BLaER1 (cell line): ENCODE data around the gene CAVIN1.
"Not testable (repeated sequence)": the region's sequence is repeated elsewhere in the genome, so short reads cannot be mapped to it uniquely, and the experiment has no call there.

Experiments used
- H3K27ac ChIP-seq: shearing (Covaris generic); formaldehyde crosslinking; 2 replicates; pipeline ENCODE4 v1.8.1; 2022
- H3K27me3 ChIP-seq: shearing (Covaris generic); formaldehyde crosslinking; 2 replicates; pipeline ENCODE4 v1.8.1; 2022
- H3K36me3 ChIP-seq: shearing (Covaris generic); formaldehyde crosslinking; 2 replicates; pipeline ENCODE4 v1.8.1; 2022
- H3K4me1 ChIP-seq: shearing (Covaris generic); formaldehyde crosslinking; 2 replicates; pipeline ENCODE4 v1.8.1; 2022
- H3K4me2 ChIP-seq: shearing (Covaris generic); formaldehyde crosslinking; 2 replicates; pipeline ENCODE4 v1.8.1; 2022
- H3K4me3 ChIP-seq: shearing (Covaris generic); formaldehyde crosslinking; 2 replicates; pipeline ENCODE4 v1.8.1; 2022
- H3K9ac ChIP-seq: shearing (Covaris generic); formaldehyde crosslinking; 2 replicates; pipeline ENCODE4 v1.8.1; 2022
- H3K9me3 ChIP-seq: shearing (Covaris generic); formaldehyde crosslinking; 2 replicates; pipeline ENCODE4 v1.8.1; 2022
- H4K20me1 ChIP-seq: shearing (Covaris generic); formaldehyde crosslinking; 2 replicates; pipeline ENCODE4 v1.8.1; 2022
- Cebpa-rat ChIP-seq: shearing (Covaris generic); IDR thresholded peaks from 2 replicates; pipeline ENCODE4 v1.8.1; 2022

Gene CAVIN1

GRCh38 chr17:42456223-42457106, 33.4 kb upstream of the CAVIN1 start:
- H3K4me2 ChIP-seq, result peak overlapping the region; percentile 87
- H3K4me3 ChIP-seq, result peak overlapping the region; percentile 35
- peak overlapping the region; percentile 43; the same call in 1 of the 2 replicates for H3K27ac ChIP-seq
- peak overlapping the region; percentile 25; the same call in 1 of the 2 replicates for H3K9ac ChIP-seq
- H3K27me3 ChIP-seq, result peaks cover 19% of the 10 kb centered on the region
- peaks cover 32% of the 10 kb centered on the region for H4K20me1 ChIP-seq
- H3K9me3 ChIP-seq, result no peaks in the 10 kb centered on the region
- peak; percentile 98 for TF ChIP-seq Cebpa-rat
- no peaks in the 10 kb centered on the region for H3K36me3 ChIP-seq
- peaks cover 60% of the 10 kb centered on the region for H3K4me1 ChIP-seq

GRCh38 chr17:42454987-42455386, 31.9 kb upstream of the CAVIN1 start:
- Histone ChIP-seq H3K27me3 (peaks cover 16% of the 10 kb centered on the region), H3K4me1 (peaks cover 52% of the 10 kb centered on the region), H4K20me1 (peaks cover 27% of the 10 kb centered on the region)
- H3K9ac ChIP-seq, H3K36me3 ChIP-seq, H3K4me3 ChIP-seq, H3K9me3 ChIP-seq, H3K4me2 ChIP-seq, H3K27ac ChIP-seq: not testable (repeated sequence)

- H4K20me1 ChIP-seq, result peaks cover 15% of the 10 kb centered on the region; the same call in 1 of the 2 replicates
- H3K27me3 ChIP-seq, result peaks cover under 1% of the 10 kb centered on the region; the same call in 1 of the 2 replicates
- H3K4me1 ChIP-seq, result peaks cover 37% of the 10 kb centered on the region
- no peak overlapping the region for H3K27ac ChIP-seq
- H3K4me2 ChIP-seq, result no peak overlapping the region
- no peaks in the 10 kb centered on the region for H3K36me3 ChIP-seq
- no peak overlapping the region for H3K9ac ChIP-seq
- TF ChIP-seq Cebpa-rat, result no peak
- peaks cover under 1% of the 10 kb centered on the region; the same call in 1 of the 2 replicates for H3K9me3 ChIP-seq
- H3K4me3 ChIP-seq, result no peak overlapping the region
These were observed 30.4 kb upstream of the CAVIN1 start for GRCh38 chr17:42453439-42453838.

- not testable (repeated sequence) for H3K27me3 ChIP-seq, H3K4me2 ChIP-seq, H3K36me3 ChIP-seq, H3K9ac ChIP-seq, H3K27ac ChIP-seq, H4K20me1 ChIP-seq, H3K4me3 ChIP-seq
- Histone ChIP-seq H3K9me3 (peaks cover 14% of the 10 kb centered on the region), H3K4me1 (peaks cover 15% of the 10 kb centered on the region)
These were observed 28.2 kb upstream of the CAVIN1 start for GRCh38 chr17:42451270-42451669.

- not testable (repeated sequence) for H3K36me3 ChIP-seq, H4K20me1 ChIP-seq, H3K9ac ChIP-seq, H3K4me3 ChIP-seq, H3K27me3 ChIP-seq, H3K4me2 ChIP-seq, H3K4me1 ChIP-seq, H3K27ac ChIP-seq
- peaks cover 14% of the 10 kb centered on the region for H3K9me3 ChIP-seq
These were observed 26.8 kb upstream of the CAVIN1 start for GRCh38 chr17:42449838-42450237.

- peaks cover 14% of the 10 kb centered on the region for H3K9me3 ChIP-seq
- H3K36me3 ChIP-seq, H3K27ac ChIP-seq, H3K27me3 ChIP-seq, H3K4me1 ChIP-seq, H4K20me1 ChIP-seq, H3K9ac ChIP-seq, H3K4me3 ChIP-seq, H3K4me2 ChIP-seq: not testable (repeated sequence)
These were observed 26.1 kb upstream of the CAVIN1 start for GRCh38 chr17:42449176-42449575.

- no peaks in the 10 kb centered on the region for H3K27me3 ChIP-seq
- H3K36me3 ChIP-seq, result no peaks in the 10 kb centered on the region
- no peak for TF ChIP-seq Cebpa-rat
- H3K4me2 ChIP-seq, result peak overlapping the region; percentile 23; the same call in 1 of the 2 replicates
- H3K9me3 ChIP-seq, result peaks cover under 1% of the 10 kb centered on the region
- peaks cover 12% of the 10 kb centered on the region for H3K4me1 ChIP-seq
- no peaks in the 10 kb centered on the region for H4K20me1 ChIP-seq
- H3K4me3 ChIP-seq, result no peak overlapping the region
- H3K9ac ChIP-seq, result no peak overlapping the region
- no peak overlapping the region for H3K27ac ChIP-seq
These were observed 19.1 kb upstream of the CAVIN1 start for GRCh38 chr17:42442196-42442565.

- Histone ChIP-seq H3K9ac (no peak overlapping the region), H4K20me1 (no peaks in the 10 kb centered on the region), H3K27ac (no peak overlapping the region), H3K4me3 (no peak overlapping the region), H3K4me2 (peak overlapping the region; percentile 23; the same call in 1 of the 2 replicates), H3K9me3 (no peaks in the 10 kb centered on the region), H3K4me1 (peaks cover 12% of the 10 kb centered on the region), H3K27me3 (no peaks in the 10 kb centered on the region), H3K36me3 (no peaks in the 10 kb centered on the region)
- TF ChIP-seq Cebpa-rat, result no peak
These were observed 18.5 kb upstream of the CAVIN1 start for GRCh38 chr17:42441371-42442195.

- peak overlapping the region; percentile 7; the same call in 1 of the 2 replicates for H3K4me2 ChIP-seq
- H3K4me3 ChIP-seq, result no peak overlapping the region
- H3K27me3 ChIP-seq, result no peaks in the 10 kb centered on the region
- no peak for TF ChIP-seq Cebpa-rat
- no peaks in the 10 kb centered on the region for H3K9me3 ChIP-seq
- peaks cover 12% of the 10 kb centered on the region for H3K4me1 ChIP-seq
- no peaks in the 10 kb centered on the region for H4K20me1 ChIP-seq
- no peak overlapping the region for H3K9ac ChIP-seq
- no peaks in the 10 kb centered on the region for H3K36me3 ChIP-seq
- no peak overlapping the region for H3K27ac ChIP-seq
These were observed 15.8 kb upstream of the CAVIN1 start for GRCh38 chr17:42438600-42439567.
